ENCODE results near the gene BACH2.
"Not testable (repeated sequence)": the region's sequence is repeated elsewhere in the genome, so short reads cannot be mapped to it uniquely, and the experiment has no call there.

The BACH2 gene

DNA sequence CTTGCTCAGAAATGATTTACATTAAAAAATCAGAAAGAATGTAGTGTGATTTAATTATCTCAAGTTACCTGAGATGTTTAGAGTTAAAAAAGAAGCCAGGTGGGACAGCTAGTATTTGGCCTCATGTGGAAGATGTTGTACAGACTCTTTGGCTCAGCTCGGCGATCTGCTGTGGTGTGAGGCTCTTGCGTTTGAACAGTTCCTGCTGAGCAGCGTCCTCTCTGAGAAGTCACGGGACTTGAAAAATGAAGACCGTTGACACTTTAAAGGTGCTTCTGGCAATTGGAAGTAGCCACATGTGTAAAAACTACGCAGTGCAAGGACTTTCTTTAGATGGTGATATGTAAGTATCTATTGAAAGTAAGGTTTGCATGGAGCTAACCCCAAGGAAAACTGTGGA, 169.0 kb downstream of the BACH2 start:
- DNase-seq (ENCODE audit: low read depth in 2 of 2) = no peak

DNA sequence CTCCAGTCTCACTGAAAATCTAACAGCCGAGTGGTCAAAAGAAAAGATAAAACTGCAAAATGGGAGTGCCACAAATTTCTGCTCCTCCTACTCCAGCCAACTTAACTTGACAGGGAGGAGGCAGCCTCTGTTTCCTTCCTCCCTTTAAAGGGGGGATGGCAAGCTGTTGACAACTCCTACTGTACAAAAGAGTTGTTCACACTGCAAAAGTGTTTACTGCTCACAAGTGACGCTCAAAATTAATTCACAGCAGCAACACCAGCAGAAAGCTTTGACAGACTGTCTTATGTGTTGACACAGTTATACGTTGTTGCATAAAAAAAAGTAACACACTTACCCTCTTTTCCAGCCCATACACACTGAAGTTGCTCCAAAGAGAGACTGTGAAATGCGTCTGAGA, 169.8 kb downstream of the BACH2 start:
- no peak for DNase-seq (ENCODE audit: low read depth in 2 of 2)

DNA sequence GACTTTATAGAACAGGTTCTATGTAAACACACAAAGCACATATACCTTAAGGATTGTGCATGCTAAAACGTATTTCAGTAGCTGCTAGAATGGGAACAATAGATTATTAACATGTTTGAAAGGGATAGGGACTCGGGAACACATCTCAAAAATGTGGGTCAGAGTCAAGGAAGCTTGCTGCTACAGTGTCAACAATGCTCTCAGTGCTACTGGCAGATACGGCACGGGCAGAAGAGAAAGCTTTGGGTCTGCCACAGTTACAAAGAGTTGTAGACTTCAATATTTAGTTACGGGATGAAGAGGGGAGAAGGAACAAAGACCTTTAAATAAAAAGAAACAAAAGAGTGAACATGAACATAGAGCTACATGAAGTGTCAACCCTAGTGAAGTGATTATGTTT, 170.5 kb downstream of the BACH2 start:
- no peak for DNase-seq (ENCODE audit: low read depth in 2 of 2)

DNA sequence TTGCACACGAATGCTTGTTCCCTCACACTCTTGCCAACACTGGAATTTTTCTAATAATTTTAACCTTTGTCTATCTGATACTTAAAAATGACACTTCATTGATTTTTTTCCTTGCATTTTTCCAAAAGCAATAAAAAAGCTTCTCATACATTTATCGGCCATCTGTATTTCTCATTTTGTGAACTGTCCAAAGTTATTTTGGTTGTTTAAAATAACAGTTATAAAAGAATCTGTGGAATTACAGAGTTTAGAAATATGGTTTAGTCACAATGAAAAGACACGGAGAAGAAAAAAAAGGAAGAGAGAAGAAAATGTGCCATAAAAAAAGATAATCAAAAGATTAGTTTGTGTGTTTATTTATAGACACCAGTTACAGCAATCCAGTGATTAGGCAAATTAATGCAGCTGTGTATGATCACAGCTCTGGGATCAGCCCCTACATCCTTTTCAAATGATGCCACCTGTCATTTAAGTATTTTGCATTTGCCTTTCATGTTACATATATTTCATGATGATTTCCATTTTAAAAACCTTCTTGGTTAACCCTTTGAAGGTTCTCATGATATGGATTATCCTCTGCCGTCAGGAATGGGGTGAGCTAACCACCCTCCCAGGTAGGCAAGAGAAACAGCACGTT, 171.7 kb downstream of the BACH2 start:
- no peak for DNase-seq (ENCODE audit: low read depth in 2 of 2)

DNA sequence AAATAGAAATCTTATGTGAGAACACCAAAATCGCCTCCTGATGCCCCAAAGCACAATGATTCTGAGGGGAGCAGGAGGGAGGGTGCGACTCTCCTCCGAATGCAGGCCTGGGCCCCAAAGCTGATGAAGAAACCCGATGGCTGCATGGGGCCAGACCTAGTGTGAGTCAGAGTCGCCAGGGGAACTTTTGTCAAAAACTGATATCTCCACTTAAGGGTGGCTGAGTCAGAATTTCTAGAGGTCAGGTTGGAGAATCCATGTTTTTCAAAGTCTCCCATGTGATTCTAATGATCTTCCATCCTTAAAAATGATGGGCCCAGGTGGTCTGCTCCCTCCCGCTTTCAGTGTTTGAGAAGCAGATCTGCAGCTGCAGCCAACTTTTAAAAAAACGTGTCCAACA, 172.8 kb downstream of the BACH2 start:
- DNase-seq (ENCODE audit: low read depth in 2 of 2) = no peak

DNA sequence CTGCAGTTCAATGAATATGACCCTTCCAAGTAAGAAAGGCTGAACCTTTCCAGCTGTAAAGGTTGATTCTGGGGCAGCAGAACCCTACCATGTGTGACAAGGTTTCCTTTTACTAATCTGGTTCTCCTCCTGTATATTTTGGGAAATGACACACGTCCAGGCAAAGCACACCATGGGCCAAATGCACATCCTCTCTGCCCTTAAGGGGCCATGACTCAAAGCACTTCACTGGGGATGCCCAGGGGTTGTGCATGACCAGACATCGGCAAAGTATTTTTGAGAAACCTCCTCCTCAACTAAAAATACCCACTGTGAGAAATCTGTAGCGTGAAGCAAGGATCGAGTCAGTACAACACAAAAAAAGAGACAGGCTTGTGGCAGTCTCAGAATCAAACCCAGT, 174.7 kb downstream of the BACH2 start:
- no peak for DNase-seq (ENCODE audit: low read depth in 2 of 2)

DNA sequence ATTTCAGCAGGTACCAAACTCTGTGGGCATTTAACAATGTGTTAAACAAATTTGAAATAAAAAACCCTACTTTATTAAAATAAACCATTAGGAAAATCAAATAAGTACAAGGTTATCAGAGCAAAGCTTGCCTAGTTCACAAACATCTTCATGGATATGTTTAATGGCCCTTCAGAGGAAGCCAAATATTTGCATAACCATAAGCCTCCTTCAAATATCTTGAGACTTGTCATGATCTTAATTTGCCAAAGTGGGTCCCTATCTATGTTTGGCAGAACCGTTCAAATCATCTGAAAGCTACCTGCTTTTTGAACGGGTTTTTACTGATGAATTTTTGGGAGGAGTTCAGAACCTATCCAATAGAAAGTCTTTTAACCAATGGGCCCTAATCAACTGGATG, 176.3 kb downstream of the BACH2 start:
- no peak for DNase-seq (ENCODE audit: low read depth in 2 of 2)

DNA sequence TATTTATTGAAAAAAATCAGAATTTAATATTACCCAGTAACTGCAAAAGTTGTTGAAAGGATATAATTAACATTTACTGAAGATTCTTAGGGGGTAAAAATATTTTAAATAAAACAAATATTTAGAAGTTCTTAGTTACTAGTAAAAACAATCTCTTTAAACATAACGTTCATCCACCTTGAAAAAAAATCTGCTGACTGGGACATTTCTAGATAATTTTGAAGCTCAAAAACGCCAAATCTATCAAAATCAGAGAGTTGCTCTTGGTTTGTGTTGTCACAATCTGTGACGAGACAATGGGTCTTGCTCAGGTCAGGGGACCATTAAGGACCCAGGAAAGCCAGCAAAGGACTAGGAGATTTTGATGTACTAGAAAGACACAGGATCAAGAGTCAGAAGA, 177.0 kb downstream of the BACH2 start:
- no peak for DNase-seq (ENCODE audit: low read depth in 2 of 2)

DNA sequence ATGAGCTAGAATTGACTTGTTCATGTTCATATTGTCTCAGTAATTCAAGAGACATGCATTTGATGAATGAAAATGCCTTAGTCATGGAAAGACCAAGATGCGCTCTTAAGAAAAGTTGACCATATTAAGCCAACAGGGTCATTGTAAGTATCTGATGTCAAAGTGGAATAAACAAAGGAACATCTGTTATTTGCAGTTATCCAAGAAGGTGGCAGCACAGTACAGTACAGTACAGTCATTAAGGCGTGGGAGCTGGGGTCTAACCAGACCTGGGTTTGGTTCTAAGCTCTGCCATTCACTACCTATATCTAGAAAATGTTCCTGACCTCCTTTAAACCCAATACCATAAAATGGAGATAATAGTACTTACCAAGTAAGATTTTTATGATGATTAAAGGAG, 178.1 kb downstream of the BACH2 start:
- no peak for DNase-seq (ENCODE audit: low read depth in 2 of 2)

DNA sequence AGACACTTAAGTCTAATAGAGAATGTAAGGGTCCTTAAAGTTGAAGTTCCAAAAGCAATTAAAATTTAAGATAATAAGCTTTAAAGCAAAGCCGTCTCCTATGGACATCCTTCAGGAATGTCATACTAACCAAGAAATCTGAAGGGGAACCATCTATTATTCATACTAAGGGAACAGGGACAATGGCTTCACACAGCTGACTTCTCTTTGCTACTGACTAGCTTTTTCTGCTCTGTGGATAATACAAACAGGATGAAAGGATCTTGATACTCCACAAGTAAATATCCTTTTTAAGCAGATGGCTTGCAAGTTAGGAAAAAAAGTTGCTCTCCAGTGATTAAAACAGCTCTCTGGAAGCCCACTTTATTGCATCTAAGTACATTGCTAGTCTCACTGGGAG, 178.6 kb downstream of the BACH2 start:
- no peak for DNase-seq (ENCODE audit: low read depth in 2 of 2)

DNA sequence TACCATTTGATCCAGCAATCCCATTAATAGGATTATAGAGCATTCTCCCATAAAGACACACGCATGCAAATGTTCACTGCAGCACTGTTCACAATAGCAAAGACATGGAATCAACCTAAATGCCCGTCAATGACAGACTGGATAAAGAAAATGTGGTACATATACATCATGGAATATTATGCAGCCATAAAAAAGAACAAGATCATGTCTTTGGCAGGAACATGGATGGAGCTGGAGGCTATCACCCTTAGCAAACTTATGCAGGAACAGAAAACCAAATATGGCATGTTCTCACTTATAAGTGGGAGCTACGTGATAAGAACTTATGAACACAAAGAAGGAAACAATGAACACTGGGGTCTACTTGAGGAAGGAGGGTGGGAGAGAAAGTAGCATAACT, 180.5 kb downstream of the BACH2 start:
- DNase-seq (ENCODE audit: low read depth in 2 of 2) = not testable (repeated sequence)

DNA sequence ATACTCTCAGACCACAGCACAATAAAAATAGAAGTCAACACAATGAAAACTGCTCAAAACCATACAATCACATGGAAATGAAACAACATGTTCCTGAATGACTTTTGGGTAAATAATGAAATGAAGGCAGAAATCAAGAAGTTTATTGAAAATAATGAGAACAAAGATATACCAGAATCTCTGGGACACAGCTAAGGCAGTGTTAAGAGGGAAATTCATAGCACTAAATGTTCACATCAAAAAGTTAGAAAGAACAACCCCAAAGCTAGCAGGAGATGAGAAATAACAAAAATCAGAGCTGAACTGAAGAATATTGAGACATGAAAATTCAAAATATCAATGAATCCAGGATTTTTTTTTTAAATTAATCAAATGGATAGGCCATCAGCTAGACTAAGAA, 183.3 kb downstream of the BACH2 start:
- DNase-seq (ENCODE audit: low read depth in 2 of 2) = no peak

DNA sequence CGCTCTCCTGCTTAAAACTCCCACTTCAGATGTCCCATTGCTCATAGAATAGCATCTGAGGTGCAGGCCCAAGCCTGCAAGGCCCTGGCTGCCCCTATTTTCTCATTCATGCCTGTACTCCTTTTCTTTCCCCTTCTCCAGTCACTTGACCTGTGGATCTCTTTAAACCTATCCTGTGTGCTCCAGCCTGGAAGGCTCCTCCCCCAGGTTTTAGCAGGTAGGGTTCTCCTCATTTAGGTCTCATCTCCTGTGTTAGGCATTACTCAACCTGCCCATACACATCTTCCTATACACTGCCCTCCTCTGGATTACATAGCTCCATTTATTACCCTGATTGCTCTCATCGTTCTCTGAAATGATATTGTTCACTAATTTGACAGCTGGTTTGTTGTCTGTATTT, 185.3 kb downstream of the BACH2 start:
- no peak for DNase-seq (ENCODE audit: low read depth in 2 of 2)

DNA sequence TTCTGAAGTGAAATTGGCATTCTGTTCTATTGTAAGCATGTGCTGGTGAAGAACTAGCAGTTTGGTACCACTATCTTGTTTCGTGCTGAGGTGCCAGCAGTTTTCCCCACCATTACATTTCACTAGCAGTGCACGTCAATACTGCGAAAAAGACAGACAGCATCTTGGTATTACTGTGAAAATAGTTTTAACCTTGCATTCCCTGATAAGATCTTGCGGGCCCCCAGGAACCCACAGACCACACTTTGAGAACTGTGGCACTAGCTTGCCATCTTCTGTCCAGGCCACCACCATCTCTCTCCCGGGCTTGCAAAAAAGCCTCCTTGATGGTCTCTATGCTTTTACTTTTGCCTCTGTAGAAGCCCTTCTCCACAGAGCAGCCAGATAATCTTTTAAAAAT, 185.7 kb downstream of the BACH2 start:
- DNase-seq (ENCODE audit: low read depth in 2 of 2) = peak; percentile 54 to 55

DNA sequence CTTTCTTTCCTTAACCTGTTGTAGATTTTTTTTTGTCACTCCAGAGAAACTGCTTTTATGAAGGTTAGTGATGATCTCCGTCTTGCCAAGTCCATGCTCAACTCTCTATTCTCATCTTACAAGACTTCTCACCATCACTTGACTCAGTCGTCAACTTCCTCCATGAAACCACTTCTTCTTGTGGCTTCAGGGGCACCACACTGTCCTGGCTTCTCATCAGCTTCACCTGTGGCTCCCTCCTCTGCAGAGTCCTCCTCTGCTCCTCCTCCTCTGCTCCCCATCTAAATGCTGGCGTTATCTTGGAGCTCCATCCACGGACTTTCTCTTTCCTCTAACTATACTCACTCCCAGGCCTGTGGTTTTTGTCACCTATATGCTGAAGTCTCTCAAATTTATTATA, 187.5 kb downstream of the BACH2 start:
- DNase-seq (ENCODE audit: low read depth in 2 of 2) = no peak

DNA sequence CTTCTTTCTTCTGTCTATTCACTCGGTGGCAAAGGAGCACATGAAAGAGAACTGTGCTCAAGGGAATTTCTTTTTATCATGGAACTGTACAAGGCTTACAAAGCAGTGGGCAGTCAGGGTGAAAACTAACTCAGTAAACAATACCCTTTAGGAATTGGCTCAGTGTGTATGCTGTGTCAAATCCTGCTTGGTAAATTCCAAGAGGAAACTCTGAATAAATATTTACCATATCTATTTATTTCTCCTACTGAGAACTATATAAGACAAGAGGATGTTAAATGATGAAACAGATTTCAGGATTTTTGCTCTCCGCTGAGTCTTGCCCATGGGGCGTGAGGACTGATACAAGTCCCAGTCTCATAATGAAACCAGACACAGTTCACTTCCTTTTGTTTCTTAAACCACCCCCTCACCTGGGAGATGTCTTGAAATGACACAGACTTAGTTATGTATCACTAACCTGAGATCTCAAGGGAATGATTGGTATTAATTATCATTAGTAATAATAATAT, 188.8 kb downstream of the BACH2 start:
- DNase-seq (ENCODE audit: low read depth in 2 of 2) = no peak

DNA sequence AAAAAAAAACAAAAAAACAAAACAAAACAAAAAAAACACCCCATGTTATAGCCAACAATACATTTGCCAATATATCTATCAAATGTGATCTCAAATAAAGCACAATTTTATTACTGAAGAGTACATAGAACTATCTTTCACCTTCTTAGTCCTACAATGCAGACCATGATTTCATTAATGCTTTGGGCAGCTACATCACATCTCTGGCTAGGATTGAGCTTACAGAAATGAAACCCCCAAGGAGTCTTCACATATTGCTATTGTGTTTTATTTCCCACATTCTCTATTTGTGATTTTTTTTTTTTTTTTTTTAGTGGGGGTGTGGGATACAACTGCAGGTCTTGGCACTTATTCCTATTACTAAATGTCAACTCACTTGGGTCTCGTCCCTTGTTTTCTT, 189.3 kb downstream of the BACH2 start:
- no peak for DNase-seq (ENCODE audit: low read depth in 2 of 2)

DNA sequence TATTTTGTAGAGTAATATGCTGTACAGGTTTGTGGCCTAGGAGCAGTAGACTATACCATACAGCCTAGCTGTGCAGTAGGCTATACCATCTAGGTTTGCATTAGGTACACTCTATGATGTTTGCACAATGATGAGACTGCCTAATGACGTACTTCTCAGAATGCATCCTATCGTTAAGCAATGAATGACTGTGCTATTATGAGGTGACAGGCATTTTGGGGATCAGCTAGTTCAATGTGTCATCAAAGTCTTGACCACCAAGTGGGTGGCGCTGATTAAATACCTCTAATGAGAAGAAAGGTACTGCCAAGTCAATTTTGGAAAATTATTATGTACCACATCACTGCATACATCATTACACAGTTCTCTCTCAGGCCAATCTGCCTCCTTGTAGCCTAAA, 190.2 kb downstream of the BACH2 start:
- no peak for DNase-seq (ENCODE audit: low read depth in 2 of 2)

DNA sequence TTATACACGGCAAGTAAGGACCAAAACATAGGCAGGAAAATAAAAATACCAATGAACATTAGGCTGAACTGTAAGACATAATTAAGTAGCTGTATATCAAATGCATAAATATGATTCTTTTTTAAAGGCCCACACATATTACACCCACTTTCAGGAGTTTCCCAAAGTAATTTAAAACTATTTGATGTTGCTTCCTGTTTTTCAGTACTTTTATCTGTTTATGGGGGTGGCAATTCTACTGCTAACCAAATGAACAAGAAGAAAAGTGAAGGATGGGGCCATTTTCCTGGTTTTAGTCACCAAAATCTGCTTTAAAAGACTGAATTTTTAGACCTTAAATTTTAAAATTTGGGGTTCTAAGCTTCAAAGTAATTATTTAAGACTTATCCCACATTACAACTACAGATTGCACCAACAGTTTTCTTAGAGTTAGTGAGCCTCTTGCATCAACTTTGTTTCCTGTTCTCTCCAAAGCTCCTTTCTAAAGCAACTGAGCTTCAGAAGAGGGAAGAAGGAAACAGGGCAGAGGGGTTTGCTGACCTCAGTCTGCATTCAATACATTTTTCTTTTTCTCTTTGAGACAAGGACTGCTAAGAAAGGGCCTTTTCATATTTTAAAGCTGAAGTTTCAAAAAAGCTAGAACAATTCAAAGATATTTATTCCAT, 191.0 kb downstream of the BACH2 start:
- DNase-seq (ENCODE audit: low read depth in 2 of 2) = no peak

DNA sequence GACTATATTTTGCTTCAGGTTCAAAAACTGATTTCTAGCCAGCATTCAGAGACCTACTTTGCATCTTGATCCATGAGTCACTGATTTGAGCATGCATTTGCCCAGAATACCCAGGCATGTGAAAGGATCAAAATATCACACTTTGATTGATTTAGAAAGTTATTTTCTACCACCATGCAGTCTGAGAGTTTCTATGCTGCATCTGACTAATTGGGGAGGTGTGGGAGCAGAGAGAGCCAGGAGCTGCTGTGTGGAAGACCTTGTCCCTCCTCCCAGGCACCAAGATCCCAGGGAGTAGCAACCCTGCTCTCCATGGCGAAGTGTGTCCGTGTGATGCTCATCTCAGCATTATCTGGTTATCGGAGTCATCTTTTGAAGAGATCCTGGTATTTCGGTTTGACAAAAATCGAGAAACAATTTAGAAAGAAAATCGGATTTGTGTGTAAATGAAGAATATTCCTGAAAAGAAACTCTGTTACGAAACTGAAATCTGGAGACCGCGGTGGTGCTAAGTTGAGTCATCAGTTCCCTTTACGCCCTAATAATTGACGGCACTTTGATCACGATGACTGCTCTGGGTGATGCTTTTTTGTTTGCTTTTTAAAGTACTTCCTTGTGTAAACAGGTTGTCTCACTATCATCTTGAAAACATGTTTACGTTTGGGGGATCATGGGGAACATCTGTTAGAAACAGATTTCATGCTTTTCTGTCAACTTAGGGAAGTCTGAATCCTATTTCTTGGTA, 193.4 kb downstream of the BACH2 start:
- DNase-seq (ENCODE audit: low read depth in 2 of 2) = no peak

DNA sequence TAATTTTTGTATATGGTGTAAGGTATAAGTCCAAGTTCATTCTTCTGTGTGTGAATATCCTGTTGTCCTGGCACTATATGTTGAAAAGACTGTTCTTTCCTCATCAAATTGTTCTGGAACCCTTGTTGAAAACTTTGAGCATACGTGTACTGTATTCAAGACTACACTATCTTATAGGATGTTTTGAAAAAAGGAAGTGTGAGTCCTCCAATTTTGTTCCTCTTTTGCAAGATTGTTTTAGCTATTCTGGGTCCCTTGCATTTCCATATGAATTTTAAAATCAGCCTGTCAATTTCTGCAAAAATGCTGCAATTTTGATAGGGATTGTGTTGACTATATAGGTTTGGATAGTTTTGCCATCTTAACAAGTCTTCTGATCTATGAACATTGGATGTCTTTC, 195.2 kb downstream of the BACH2 start:
- DNase-seq (ENCODE audit: low read depth in 2 of 2) = no peak

DNA sequence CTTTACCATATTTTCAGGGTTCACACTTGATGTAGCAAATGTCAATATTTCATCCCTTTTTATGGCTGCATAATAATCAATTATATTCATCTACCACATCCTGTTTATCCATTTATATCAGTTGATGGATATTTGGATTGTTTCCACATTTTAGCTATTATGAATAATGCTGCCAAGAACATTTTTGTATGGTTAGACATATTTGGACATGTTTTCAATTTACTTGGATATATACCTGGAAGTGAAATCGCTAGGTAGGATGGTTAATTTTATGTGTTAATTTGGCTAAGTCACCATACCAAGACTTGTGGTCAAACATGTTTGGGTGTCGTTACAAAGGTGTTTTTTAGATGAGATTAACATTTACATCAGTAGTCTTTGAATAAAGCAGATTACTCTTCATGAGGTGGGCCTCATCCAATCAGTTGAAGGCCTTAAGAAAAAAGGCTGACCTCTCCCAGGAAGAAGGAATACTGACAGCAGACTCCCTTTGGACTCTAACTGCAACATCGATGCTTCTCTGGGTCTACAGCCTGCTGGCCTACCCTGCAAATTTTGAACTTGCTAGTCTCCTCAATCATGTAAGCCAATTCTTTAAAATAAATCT, 196.5 kb downstream of the BACH2 start:
- DNase-seq (ENCODE audit: low read depth in 2 of 2) = no peak

DNA sequence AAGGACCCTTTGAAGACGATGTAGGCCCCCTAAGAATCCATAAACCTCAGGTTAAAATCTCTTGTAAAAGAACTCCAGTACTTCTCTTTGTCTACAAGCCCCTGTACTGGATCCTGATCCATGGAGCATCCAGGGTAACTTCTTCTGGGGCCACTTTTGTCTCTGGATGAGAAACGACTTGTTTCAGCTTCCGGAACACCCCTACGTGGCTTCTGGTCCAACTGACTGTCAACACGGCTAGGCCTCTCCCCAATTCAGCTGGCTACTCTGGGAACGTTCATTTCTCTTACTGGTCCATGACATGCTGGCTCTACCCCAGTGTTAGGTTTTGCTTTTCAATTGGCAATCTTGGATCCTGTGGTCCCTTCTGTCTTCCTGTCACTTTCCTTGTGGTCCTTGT, 198.0 kb downstream of the BACH2 start:
- no peak for DNase-seq (ENCODE audit: low read depth in 2 of 2)
